Omental fat pad (tissue), 4 donors: Measurements from ENCODE around the gene TAF11. TPM values are rescaled to one million over a fixed set of nuclear protein-coding genes. Genes with fewer than 3 reads are reported as not detected.
"Not testable (repeated sequence)": the region's sequence is repeated elsewhere in the genome, so short reads cannot be mapped to it uniquely, and the experiment has no call there.

Experiments
- ATAC-seq: fragments of 150-250 bp; one replicate; pipeline ENCODE4 v1.9.1; 2016; ENCODE audit warnings: mild to moderate bottlenecking, moderate library complexity; ENCODE audit not compliant: low FRiP score
- DNase-seq: peaks from one replicate; pipeline ENCODE4 v3.0.0-alpha.2; 2019; ENCODE audit warnings: low spot score
- CTCF ChIP-seq, 3 donors: fragments of 450-650 bp; IDR thresholded peaks; one replicate each; pipeline ENCODE4 v1.5.1; 2016 to 2017; ENCODE audit warnings: antibody characterized with exemption in 3 of 3, mild to moderate bottlenecking in 3 of 3, moderate library complexity in 2 of 3
- total RNA-seq, 4 donors: library from RNA; depleted of rRNA; stranded (reverse); fragments of >200 nt; gene quantifications; one replicate each; pipeline ENCODE4 v1.1.0, GENCODE V29; 2016

TAF11 gene
- total RNA-seq, 4 donors from 2014 or later, result 18.8 to 23.6 (median 21.4) TPM

GRCh38 chr6:34855463-34855862 is 32.4 kb downstream of the TAF11 start:
- no peak for ATAC-seq
- TF ChIP-seq CTCF (IDR thresholded peaks at IDR 0.05), result no peak

GRCh38 chr6:34852406-34853085 is 35.3 kb downstream of the TAF11 start:
- no peak for DNase-seq
- no peak for ATAC-seq
- no peak for TF ChIP-seq CTCF (IDR thresholded peaks at IDR 0.05)

More at GRCh38 chr6:34855463-34855862, 32.4 kb downstream of the TAF11 start:
- no peak for DNase-seq

GRCh38 chr6:34851361-34851760 is 36.5 kb downstream of the TAF11 start:
- no peak for DNase-seq
- ATAC-seq, result peak; percentile 51
- no peak for TF ChIP-seq CTCF (IDR thresholded peaks at IDR 0.05)

GRCh38 chr6:34849066-34849465 is 38.8 kb downstream of the TAF11 start:
- DNase-seq, ATAC-seq: not testable (repeated sequence)

GRCh38 chr6:34839666-34840352 is 48.0 kb downstream of the TAF11 start:
- DNase-seq, result no peak
- no peak for ATAC-seq
- TF ChIP-seq CTCF (IDR thresholded peaks at IDR 0.05), result no peak

GRCh38 chr6:34837528-34837927 is 50.3 kb downstream of the TAF11 start:
- no peak for DNase-seq
- no peak for TF ChIP-seq CTCF (IDR thresholded peaks at IDR 0.05)
- no peak for ATAC-seq

- DNase-seq (no peak), ATAC-seq (no peak)
- no peak for TF ChIP-seq CTCF (IDR thresholded peaks at IDR 0.05)
Observed at GRCh38 chr6:34836451-34836850, 51.4 kb downstream of the TAF11 start.
